ENCODE measurements around the gene NANS.
"Not testable (repeated sequence)": the region's sequence is repeated elsewhere in the genome, so short reads cannot be mapped to it uniquely, and the experiment has no call there.

Gene NANS

GRCh38 chr9:98104445-98104881 lies 47.9 kb downstream of the NANS start:
- no peak for DNase-seq

GRCh38 chr9:98105006-98105405 lies 48.5 kb downstream of the NANS start:
- DNase-seq = no peak

GRCh38 chr9:98107926-98108325 lies 51.4 kb downstream of the NANS start:
- no peak for DNase-seq

GRCh38 chr9:98108531-98109031 lies 52.0 kb downstream of the NANS start:
- no peak for DNase-seq

- no peak for DNase-seq
These were observed 52.5 kb downstream of the NANS start for GRCh38 chr9:98109052-98109451.

GRCh38 chr9:98117097-98117496 lies 60.6 kb downstream of the NANS start:
- DNase-seq = not testable (repeated sequence)

GRCh38 chr9:98117984-98118639 lies 61.6 kb downstream of the NANS start:
- peak; percentile 66 for DNase-seq

GRCh38 chr9:98118640-98119601 lies 62.4 kb downstream of the NANS start, which contains the start of gene TRIM14:
Gene TRIM14 (minus strand): TSS chr9:98119222. CDS start chr9:98119188, 34 bp downstream.
- DNase-seq = peak; percentile 80

- DNase-seq = peak; percentile 29
These were observed 63.9 kb downstream of the NANS start for GRCh38 chr9:98120476-98120875.

- DNase-seq = peak; percentile 83
These were observed 64.5 kb downstream of the NANS start for GRCh38 chr9:98121058-98121457.

- not testable (repeated sequence) for DNase-seq
These were observed 67.6 kb downstream of the NANS start for GRCh38 chr9:98124091-98124490.

GRCh38 chr9:98124637-98125426 lies 68.3 kb downstream of the NANS start:
- DNase-seq = no peak

- DNase-seq = no peak
These were observed 70.7 kb downstream of the NANS start for GRCh38 chr9:98127226-98127625.

- no peak for DNase-seq
These were observed 71.8 kb downstream of the NANS start for GRCh38 chr9:98128316-98128715.

GRCh38 chr9:98129451-98129881 lies 72.9 kb downstream of the NANS start:
- no peak for DNase-seq

- DNase-seq = not testable (repeated sequence)
These were observed 73.5 kb downstream of the NANS start for GRCh38 chr9:98130060-98130459.

- DNase-seq = no peak
These were observed 74.2 kb downstream of the NANS start for GRCh38 chr9:98130576-98131228.

GRCh38 chr9:98132158-98132557 lies 75.6 kb downstream of the NANS start:
- DNase-seq = no peak

Data from NCI-H69 (cell line).